Stomach (tissue), 4 donors: Measurements from ENCODE around the gene TRMU.

Source experiments
- CTCF ChIP-seq, 7 experiments: fragments of 450-650 bp in 4 of 7; fragments of 200-600 bp in 3 of 7; sonication (generic) in 3 of 7; IDR thresholded peaks; one replicate each; pipeline ENCODE4 v1.5.1; 2016 to 2019; ENCODE audit warnings: antibody characterized with exemption in 7 of 7, control low read depth in 2 of 7, mild to moderate bottlenecking in 1 of 7
- POLR2A ChIP-seq, 4 donors: fragments of 450-650 bp; IDR thresholded peaks; one replicate each; pipeline ENCODE4 v1.6.1; 2016; ENCODE audit warnings: antibody characterized with exemption in 4 of 4, control low read depth in 2 of 4, mild to moderate bottlenecking in 1 of 4, moderate library complexity in 1 of 4

DNA sequence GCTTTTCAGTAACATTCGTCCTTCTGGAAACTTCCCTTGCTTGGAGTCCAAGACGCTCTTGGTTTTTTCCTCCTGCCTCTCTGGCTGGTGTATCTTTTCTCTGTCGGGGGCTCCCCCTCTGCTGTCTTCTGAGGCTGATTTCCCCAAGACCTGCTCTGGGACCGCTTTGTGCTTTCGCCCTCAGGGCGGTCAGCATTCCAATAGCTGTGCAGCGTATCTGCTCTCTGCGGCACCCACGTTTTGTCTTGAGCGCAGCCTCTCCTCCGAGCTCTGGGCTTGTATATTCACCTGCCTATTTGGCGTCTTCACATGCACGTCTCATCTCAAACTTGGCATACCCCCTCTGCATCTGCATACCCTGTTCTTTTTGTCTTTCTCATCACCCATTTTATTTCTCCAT is 36.4 kb upstream of the TRMU start:
- no peak for TF ChIP-seq CTCF (IDR thresholded peaks at IDR 0.05)
- TF ChIP-seq POLR2A (IDR thresholded peaks at IDR 0.05) = no peak
